Keratinocyte (primary cell): ENCODE measurements around the gene ZIC4. TPM values are rescaled to one million over a fixed set of nuclear protein-coding genes. Genes with fewer than 3 reads are reported as not detected.

Experiments
- DNase-seq: peaks from one replicate; pipeline ENCODE4 v3.0.0-alpha.2; 2011; ENCODE audit warnings: low read depth, missing footprints, low spot score
- FAIRE-seq: peaks from 2 replicates; lab custom pipeline; 2011; peaks lifted over from hg19 to GRCh38; lab: Jason Lieb, UNC
- H2AFZ ChIP-seq: 2 replicates; pipeline ENCODE4 v1.6.0; 2012; ENCODE audit warnings: low read length, control low read depth, inconsistent platforms; ENCODE audit not compliant: control insufficient read depth
- H3K27ac ChIP-seq: 2 replicates; pipeline ENCODE4 v1.5.1; 2011; ENCODE audit warnings: low read length; ENCODE audit not compliant: control insufficient read depth, insufficient read depth
- H3K27me3 ChIP-seq: 3 replicates; pipeline ENCODE4 v1.6.0; 2011; ENCODE audit warnings: low read length; ENCODE audit not compliant: control insufficient read depth, insufficient read depth; ENCODE audit errors: extremely low read depth
- H3K36me3 ChIP-seq, 2 experiments: 2 replicates in 1 of 2; 3 replicates in 1 of 2; pipeline ENCODE4 v1.5.1; 2011; ENCODE audit warnings: low read length in 2 of 2, mild to moderate bottlenecking in 1 of 2; ENCODE audit not compliant: control insufficient read depth in 2 of 2, insufficient read depth in 2 of 2; ENCODE audit errors: extremely low read depth in 1 of 2
- H3K4me1 ChIP-seq: 3 replicates; pipeline ENCODE4 v1.5.1; 2011; ENCODE audit warnings: low read length; ENCODE audit not compliant: control insufficient read depth, insufficient read depth; ENCODE audit errors: extremely low read depth
- H3K4me2 ChIP-seq: 3 replicates; pipeline ENCODE4 v1.6.0; 2011; ENCODE audit warnings: low read depth, low read length; ENCODE audit not compliant: control insufficient read depth, insufficient read depth; ENCODE audit errors: extremely low read depth
- H3K4me3 ChIP-seq, 3 experiments: fragments of 200-600 bp in 1 of 3; sonication (generic) in 1 of 3; 2 replicates in 2 of 3; 3 replicates in 1 of 3; pipeline ENCODE4 v1.5.1; 2011 to 2016; ENCODE audit warnings: low read length in 3 of 3, mild to moderate bottlenecking in 3 of 3, control low read depth in 2 of 3, inconsistent platforms in 1 of 3, low read depth in 1 of 3, mixed read lengths in 1 of 3, mixed run types in 1 of 3, moderate library complexity in 1 of 3; ENCODE audit not compliant: control insufficient read depth in 2 of 3, insufficient read depth in 2 of 3; ENCODE audit errors: extremely low read depth in 1 of 3
- H3K79me2 ChIP-seq: 2 replicates; pipeline ENCODE4 v1.6.0; 2012; ENCODE audit warnings: low read length; ENCODE audit not compliant: control insufficient read depth, insufficient read depth
- H3K9ac ChIP-seq: 3 replicates; pipeline ENCODE4 v1.6.0; 2011; ENCODE audit warnings: low read length; ENCODE audit not compliant: control insufficient read depth, insufficient read depth; ENCODE audit errors: extremely low read depth
- H3K9me1 ChIP-seq: 3 replicates; pipeline ENCODE4 v1.6.0; 2011; ENCODE audit warnings: low read length; ENCODE audit not compliant: control insufficient read depth, insufficient read depth; ENCODE audit errors: extremely low read depth
- H3K9me3 ChIP-seq: 2 replicates; pipeline ENCODE4 v1.5.1; 2012; ENCODE audit warnings: low read depth, low read length; ENCODE audit not compliant: control insufficient read depth
- H4K20me1 ChIP-seq: 3 replicates; pipeline ENCODE4 v1.6.0; 2011; ENCODE audit warnings: low read length; ENCODE audit not compliant: control insufficient read depth, insufficient read depth; ENCODE audit errors: extremely low read depth
- CTCF ChIP-seq, 3 experiments: IDR thresholded peaks in 1 of 3; conservative IDR thresholded peaks in 1 of 3; optimal IDR thresholded peaks in 1 of 3; 2 replicates in 2 of 3; 3 replicates in 1 of 3; pipeline versions ENCODE3 to v1.5.1; 2011; ENCODE audit warnings: low read length in 3 of 3, mild to moderate bottlenecking in 3 of 3, moderate library complexity in 2 of 3, control low read depth in 1 of 3, inconsistent platforms in 1 of 3; ENCODE audit not compliant: insufficient read depth in 2 of 3; ENCODE audit errors: extremely low read depth in 1 of 3
- EZH2 ChIP-seq: IDR thresholded peaks from one replicate; pipeline ENCODE4 v1.6.1; 2012; ENCODE audit warnings: inconsistent platforms, mild to moderate bottlenecking, low read length, moderate library complexity
- dilution Hi-C: fragments of 300-500 bp; cut with MboI; formaldehyde crosslinking; loops from one replicate; pipeline ENCODE4 v1.7.0; 2020; ENCODE audit warnings: low sequenced_read_pairs; ENCODE audit not compliant: extremely low pct_ligation_motif_present
- polyA plus RNA-seq, 5 experiments: library from polyadenylated mRNA; depleted of rRNA in 3 of 5; stranded (reverse) in 3 of 5; stranded (forward) in 1 of 5; unstranded in 1 of 5; fragments of >200 nt; gene quantifications; 1 replicate in 1 of 5; 2 replicates in 3 of 5; 3 replicates in 1 of 5; pipeline versions ENCODE4 v1.2.1 to v1.2.3, GENCODE V29; 2011 to 2012; ENCODE audit warnings: missing spikeins in 2 of 5, low read depth in 1 of 5, low replicate concordance in 1 of 5

The ZIC4 gene
- polyA plus RNA-seq, 1 donor (not counting 4 experiments of a cell fraction or from before 2014, with no cell fraction given) = not detected

- Histone ChIP-seq H3K4me1 (peaks cover 4% of the 10 kb centered on the region), H3K9me3 (peaks cover 12% of the 10 kb centered on the region), H3K4me2 (peak overlapping the region; percentile 71), H4K20me1 (no peaks in the 10 kb centered on the region), H3K9me1 (no peaks in the 10 kb centered on the region), H3K27ac (no peak overlapping the region), H3K79me2 (no peaks in the 10 kb centered on the region), H3K27me3 (peaks cover 95% of the 10 kb centered on the region), H3K9ac (no peak overlapping the region), H3K36me3 (no peaks in the 10 kb centered on the region), H2AFZ (no peak overlapping the region), H3K4me3 (peak overlapping the region in 1 of 3 experiments; percentile 38)
- dilution Hi-C loops = no loop called here
- DNase-seq = no peak
- TF ChIP-seq EZH2 (peak; percentile 16), CTCF (optimal IDR thresholded peaks at IDR 0.05 in 1 of 3, IDR thresholded peaks at IDR 0.05 in 1 of 3, conservative IDR thresholded peaks at IDR 0.05 in 1 of 3; ENCODE audit: extremely low read depth in 1 of 3, insufficient read depth in 2 of 3, low read length in 3 of 3) (no peak)
- FAIRE-seq = no peak
Measured at GRCh38 chr3:147410526-147411237, 4.3 kb upstream of the ZIC4 start.

- Histone ChIP-seq H3K9me1 (no peaks in the 10 kb centered on the region), H3K9ac (no peak overlapping the region), H3K36me3 (no peaks in the 10 kb centered on the region), H3K27ac (no peak overlapping the region), H4K20me1 (no peaks in the 10 kb centered on the region), H3K9me3 (peaks cover 12% of the 10 kb centered on the region), H3K4me3 (no peak overlapping the region), H3K27me3 (peaks cover 96% of the 10 kb centered on the region), H2AFZ (no peak overlapping the region), H3K4me1 (peaks cover 4% of the 10 kb centered on the region), H3K79me2 (no peaks in the 10 kb centered on the region), H3K4me2 (no peak overlapping the region)
- DNase-seq = no peak
- dilution Hi-C loops = no loop called here
- TF ChIP-seq CTCF (optimal IDR thresholded peaks at IDR 0.05 in 1 of 3, IDR thresholded peaks at IDR 0.05 in 1 of 3, conservative IDR thresholded peaks at IDR 0.05 in 1 of 3; ENCODE audit: extremely low read depth in 1 of 3, insufficient read depth in 2 of 3, low read length in 3 of 3) (no peak), EZH2 (no peak)
- FAIRE-seq = no peak
Measured at GRCh38 chr3:147410116-147410525, 3.8 kb upstream of the ZIC4 start.
